Measurements from ENCODE around the gene HDGFL2. TPM values are rescaled to one million over a fixed set of nuclear protein-coding genes. Genes with fewer than 3 reads are reported as not detected.

The HDGFL2 gene
- total RNA-seq, 1 experiment from 2014 or later: 108 TPM

DNA sequence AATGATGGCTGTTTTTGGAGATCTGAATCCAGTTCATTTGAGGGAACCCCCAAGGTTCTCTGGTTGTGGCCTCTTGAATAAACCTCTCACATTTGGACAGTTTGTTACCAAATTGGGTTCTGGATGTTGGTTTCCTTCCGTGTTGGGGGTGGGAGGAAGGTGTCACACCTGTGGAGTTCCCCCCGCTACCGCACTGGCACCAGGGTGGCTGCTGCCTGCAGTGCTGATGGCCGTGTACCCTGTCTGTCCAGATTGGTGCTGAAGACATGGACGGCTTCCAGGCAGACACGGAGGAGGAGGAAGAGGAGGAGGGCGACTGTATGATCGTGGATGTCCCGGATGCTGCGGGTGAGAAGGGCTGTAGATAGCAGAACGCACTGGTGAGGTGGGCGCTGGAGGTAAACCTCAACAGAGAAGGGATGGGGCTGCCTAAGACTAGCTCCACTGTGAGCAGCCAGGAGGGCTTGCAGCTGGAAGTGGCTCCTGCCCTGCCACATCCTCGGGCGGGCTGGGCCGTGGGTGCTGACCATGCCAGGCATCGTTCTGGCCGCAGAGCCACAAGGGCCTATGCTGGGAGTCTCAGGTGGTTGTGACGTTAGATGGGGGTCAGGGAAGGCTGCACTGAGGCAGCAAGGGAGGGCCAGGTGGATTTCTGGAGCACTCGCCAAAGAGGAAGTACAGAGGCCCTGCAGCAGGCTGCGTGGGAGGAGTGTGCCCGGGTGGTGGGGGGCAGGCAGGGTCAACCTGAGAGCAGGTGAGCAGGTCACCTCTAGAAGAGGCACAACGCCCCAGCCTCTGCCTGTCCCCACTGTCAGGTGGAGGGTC, 29.9 kb upstream of the HDGFL2 start:
- Histone ChIP-seq H2BK15ac (ENCODE audit: low read depth, low read length) (no peak overlapping the region), H3K18ac (ENCODE audit: insufficient read length, low read depth, low read length) (no peak overlapping the region), H2BK12ac (ENCODE audit: insufficient read length, low read depth, low read length) (no peak overlapping the region), H2BK120ac (ENCODE audit: low read depth, low read length, poor library complexity, severe bottlenecking) (no peak overlapping the region), H3K9me3 (ENCODE audit: control insufficient read depth, low read depth, low read length) (no peaks in the 10 kb centered on the region), H4K8ac (replicated peaks; ENCODE audit: insufficient read length, low read depth, low read length) (no peak overlapping the region), H3K4me2 (ENCODE audit: insufficient read depth, insufficient read length, low read length) (no peak overlapping the region), H4K20me1 (ENCODE audit: control insufficient read depth, insufficient read depth, insufficient read length) (peaks cover 2% of the 10 kb centered on the region), H2BK20ac (ENCODE audit: low read depth, low read length, poor library complexity, severe bottlenecking) (no peak overlapping the region), H3K4me1 (ENCODE audit: insufficient read depth, low read length) (no peaks in the 10 kb centered on the region), H3T11ph (ENCODE audit: low read length) (no peak overlapping the region), H4K5ac (ENCODE audit: insufficient read length, low read depth, low read length) (no peak overlapping the region), H3K9ac (ENCODE audit: extremely low read depth, insufficient read length, low read length) (no peak overlapping the region), H3K23ac (ENCODE audit: insufficient read length, low read depth, low read length) (no peak overlapping the region), H3K27ac (ENCODE audit: insufficient read length, low read depth, low read length) (no peak overlapping the region), H3K56ac (ENCODE audit: insufficient read length, low read depth, low read length) (no peak overlapping the region), H2BK5ac (ENCODE audit: insufficient read length, low read length) (no peak overlapping the region), H3K27me3 (ENCODE audit: insufficient read depth, low read length) (no peaks in the 10 kb centered on the region), H3K79me1 (ENCODE audit: insufficient read depth, low read depth, low read length, poor library complexity, severe bottlenecking) (peaks cover 1% of the 10 kb centered on the region), H2AFZ (ENCODE audit: low read length) (no peak overlapping the region), H3K14ac (ENCODE audit: insufficient read depth, low read length) (no peak overlapping the region), H3K23me2 (ENCODE audit: insufficient read length, low read depth, low read length, poor library complexity, severe bottlenecking) (no peaks in the 10 kb centered on the region), H3K4ac (ENCODE audit: low read depth, low read length) (no peak overlapping the region), H4K91ac (ENCODE audit: insufficient read length, low read depth, low read length) (no peak overlapping the region), H3K79me2 (ENCODE audit: insufficient read depth, low read length) (no peaks in the 10 kb centered on the region), H2AK5ac (ENCODE audit: insufficient read length, low read length) (no peak overlapping the region)
- Mint-ChIP-seq H3K4me1 (peaks cover 4 to 5% of the 10 kb centered on the region in 2 experiments; a peak in 2 of 4 replicates), H3K27ac (peak overlapping the region; percentile 28 to 93 (median 90)), H3K4me3 (0 out of 5 replicates have a peak overlapping the region, but pooled peaks of 1 of the 2 experiments have one; percentile 0), H3K9me3 (no peaks in the 10 kb centered on the region), H3K27me3 (ENCODE audit: low read depth) (no peaks in the 10 kb centered on the region; the same call in 1 of the 2 replicates), H3K36me3 (ENCODE audit: insufficient read depth in 1 of 3, low read depth in 3 of 3) (peaks cover 28 to 67% (median 53%) of the 10 kb centered on the region in 3 experiments)
- no CpG with 5 or more reads among the region's 22 CpGs for WGBS (ENCODE audit: extremely low coverage, insufficient read length, low lambda C conversion rate)
- DNase-seq: no peak
- no peak for TF ChIP-seq CTCF (conservative IDR thresholded peaks at IDR 0.05)

Data from H9 (cell line).